ENCODE data around the gene CRTC3.

DNA sequence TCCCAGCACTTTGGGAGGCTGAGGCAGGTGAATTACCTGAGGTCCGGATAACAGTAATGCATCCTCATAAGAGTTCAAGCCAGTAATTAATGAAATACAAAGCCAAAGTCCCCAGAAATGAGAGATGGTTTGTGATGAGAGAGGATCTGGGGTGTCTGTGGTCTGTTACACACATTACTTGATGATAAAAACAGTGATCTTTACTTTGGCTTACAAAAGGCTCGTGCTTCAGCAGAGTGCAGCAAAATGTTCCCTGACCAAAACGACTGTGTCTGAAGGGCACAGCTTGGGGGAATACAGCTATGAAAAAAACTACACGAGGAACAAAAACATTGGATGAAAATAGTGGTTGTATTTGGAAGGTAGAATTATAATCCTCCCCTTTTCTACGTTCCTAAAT is 40.9 kb downstream of the CRTC3 start:
- TF ChIP-seq POLR2A (IDR thresholded peaks at IDR 0.05), result no peak
- TF ChIP-seq, protein P1, sequence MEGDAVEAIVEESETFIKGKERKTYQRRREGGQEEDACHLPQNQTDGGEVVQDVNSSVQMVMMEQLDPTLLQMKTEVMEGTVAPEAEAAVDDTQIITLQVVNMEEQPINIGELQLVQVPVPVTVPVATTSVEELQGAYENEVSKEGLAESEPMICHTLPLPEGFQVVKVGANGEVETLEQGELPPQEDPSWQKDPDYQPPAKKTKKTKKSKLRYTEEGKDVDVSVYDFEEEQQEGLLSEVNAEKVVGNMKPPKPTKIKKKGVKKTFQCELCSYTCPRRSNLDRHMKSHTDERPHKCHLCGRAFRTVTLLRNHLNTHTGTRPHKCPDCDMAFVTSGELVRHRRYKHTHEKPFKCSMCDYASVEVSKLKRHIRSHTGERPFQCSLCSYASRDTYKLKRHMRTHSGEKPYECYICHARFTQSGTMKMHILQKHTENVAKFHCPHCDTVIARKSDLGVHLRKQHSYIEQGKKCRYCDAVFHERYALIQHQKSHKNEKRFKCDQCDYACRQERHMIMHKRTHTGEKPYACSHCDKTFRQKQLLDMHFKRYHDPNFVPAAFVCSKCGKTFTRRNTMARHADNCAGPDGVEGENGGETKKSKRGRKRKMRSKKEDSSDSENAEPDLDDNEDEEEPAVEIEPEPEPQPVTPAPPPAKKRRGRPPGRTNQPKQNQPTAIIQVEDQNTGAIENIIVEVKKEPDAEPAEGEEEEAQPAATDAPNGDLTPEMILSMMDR (IDR thresholded peaks at IDR 0.05), result no peak
